ENCODE results near the gene UCN. TPM values are rescaled to one million over a fixed set of nuclear protein-coding genes. Genes with fewer than 3 reads are reported as not detected.

The UCN gene
- total and polyA plus RNA-seq, 4 donors, result 0.34 to 2.0 (median 1.4) TPM

DNA sequence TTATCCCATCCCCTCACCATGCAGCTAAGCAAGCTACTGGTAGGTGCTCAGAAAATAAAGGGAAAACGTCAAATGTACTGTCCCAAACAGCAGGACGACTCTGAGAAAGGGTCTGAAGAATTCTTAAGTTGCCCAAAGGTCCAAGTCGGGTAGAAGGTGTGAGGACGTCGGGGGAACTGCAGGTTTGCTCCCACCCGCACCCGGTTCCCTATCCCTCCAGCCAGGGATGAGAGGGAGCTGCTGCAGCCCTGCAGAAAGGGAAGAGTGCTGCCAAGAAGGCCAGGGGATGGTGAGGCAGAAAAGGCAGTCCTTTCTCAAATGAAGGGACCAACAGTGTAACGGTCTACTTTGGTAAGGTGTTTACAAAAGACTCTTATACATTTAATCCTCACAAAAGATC is 6.9 kb upstream of the UCN start:
- DNase-seq (no peak), ATAC-seq (ENCODE audit: insufficient read depth, low FRiP score) (no peak)
- Histone ChIP-seq H3K27ac (ENCODE audit: low read depth in 1 of 2, low read length in 1 of 2) (no peak overlapping the region), H3K27me3 (ENCODE audit: control insufficient read depth in 3 of 3, insufficient read depth in 3 of 3, low read length in 2 of 3) (no peaks in the 10 kb centered on the region), H3K4me3 (no peak overlapping the region), H3K9ac (ENCODE audit: insufficient read depth in 1 of 2, low read length in 2 of 2) (no peak overlapping the region), H3K36me3 (ENCODE audit: control insufficient read depth in 4 of 4, insufficient read depth in 4 of 4, low read length in 4 of 4) (peaks cover 0 to 20% (median 7%) of the 10 kb centered on the region in 4 donors), H3K9me3 (ENCODE audit: control insufficient read depth in 4 of 4, insufficient read depth in 3 of 4, low read length in 3 of 4) (no peaks in the 10 kb centered on the region), H3K4me1 (ENCODE audit: control insufficient read depth in 5 of 5, insufficient read depth in 5 of 5, low read length in 5 of 5) (peaks cover 0 to 3% (median 0%) of the 10 kb centered on the region in 5 donors)
- TF ChIP-seq, protein P1, sequence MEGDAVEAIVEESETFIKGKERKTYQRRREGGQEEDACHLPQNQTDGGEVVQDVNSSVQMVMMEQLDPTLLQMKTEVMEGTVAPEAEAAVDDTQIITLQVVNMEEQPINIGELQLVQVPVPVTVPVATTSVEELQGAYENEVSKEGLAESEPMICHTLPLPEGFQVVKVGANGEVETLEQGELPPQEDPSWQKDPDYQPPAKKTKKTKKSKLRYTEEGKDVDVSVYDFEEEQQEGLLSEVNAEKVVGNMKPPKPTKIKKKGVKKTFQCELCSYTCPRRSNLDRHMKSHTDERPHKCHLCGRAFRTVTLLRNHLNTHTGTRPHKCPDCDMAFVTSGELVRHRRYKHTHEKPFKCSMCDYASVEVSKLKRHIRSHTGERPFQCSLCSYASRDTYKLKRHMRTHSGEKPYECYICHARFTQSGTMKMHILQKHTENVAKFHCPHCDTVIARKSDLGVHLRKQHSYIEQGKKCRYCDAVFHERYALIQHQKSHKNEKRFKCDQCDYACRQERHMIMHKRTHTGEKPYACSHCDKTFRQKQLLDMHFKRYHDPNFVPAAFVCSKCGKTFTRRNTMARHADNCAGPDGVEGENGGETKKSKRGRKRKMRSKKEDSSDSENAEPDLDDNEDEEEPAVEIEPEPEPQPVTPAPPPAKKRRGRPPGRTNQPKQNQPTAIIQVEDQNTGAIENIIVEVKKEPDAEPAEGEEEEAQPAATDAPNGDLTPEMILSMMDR (IDR thresholded peaks at IDR 0.05; ENCODE audit: control extremely low read depth, extremely low read depth), result no peak
- 83 to 88% methylated on average over 8 of the region's 8 CpGs for WGBS, 2 donors

DNA sequence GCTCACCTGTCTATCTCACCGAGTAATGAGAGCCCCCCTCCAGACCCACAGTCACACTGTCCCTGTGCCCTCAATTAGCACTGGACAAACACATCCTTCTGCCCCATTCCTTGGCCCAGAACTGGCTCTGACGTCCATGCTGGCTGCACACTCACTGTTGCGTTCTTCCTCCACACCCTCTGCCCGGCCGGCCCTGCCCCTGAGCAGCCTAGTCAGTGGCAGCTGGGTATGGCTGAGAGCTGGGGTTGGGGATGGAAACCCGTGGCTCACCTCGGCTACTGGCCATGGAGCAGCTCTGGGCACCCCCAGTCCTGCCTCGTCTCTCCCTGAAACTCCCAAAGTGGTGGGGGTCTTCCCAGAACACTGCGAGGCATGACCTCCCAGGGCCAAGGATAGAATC is 6.5 kb upstream of the UCN start:
- Histone ChIP-seq H3K27ac (ENCODE audit: low read depth in 1 of 2, low read length in 1 of 2) (no peak overlapping the region), H3K9ac (ENCODE audit: insufficient read depth in 1 of 2, low read length in 2 of 2) (no peak overlapping the region), H3K4me1 (ENCODE audit: control insufficient read depth in 5 of 5, insufficient read depth in 5 of 5, low read length in 5 of 5) (peaks cover 0 to 3% (median 0%) of the 10 kb centered on the region in 5 donors), H3K36me3 (ENCODE audit: control insufficient read depth in 4 of 4, insufficient read depth in 4 of 4, low read length in 4 of 4) (peaks cover 0 to 22% (median 8%) of the 10 kb centered on the region in 4 donors), H3K27me3 (ENCODE audit: control insufficient read depth in 3 of 3, insufficient read depth in 3 of 3, low read length in 2 of 3) (no peaks in the 10 kb centered on the region), H3K4me3 (no peak overlapping the region), H3K9me3 (ENCODE audit: control insufficient read depth in 4 of 4, insufficient read depth in 3 of 4, low read length in 3 of 4) (no peaks in the 10 kb centered on the region)
- ATAC-seq (ENCODE audit: insufficient read depth, low FRiP score) (no peak), DNase-seq (no peak)
- 91 to 96% methylated on average over 9 of the region's 9 CpGs for WGBS, 2 donors
- TF ChIP-seq, protein P1 (IDR thresholded peaks at IDR 0.05; ENCODE audit: control extremely low read depth, extremely low read depth), result no peak

DNA sequence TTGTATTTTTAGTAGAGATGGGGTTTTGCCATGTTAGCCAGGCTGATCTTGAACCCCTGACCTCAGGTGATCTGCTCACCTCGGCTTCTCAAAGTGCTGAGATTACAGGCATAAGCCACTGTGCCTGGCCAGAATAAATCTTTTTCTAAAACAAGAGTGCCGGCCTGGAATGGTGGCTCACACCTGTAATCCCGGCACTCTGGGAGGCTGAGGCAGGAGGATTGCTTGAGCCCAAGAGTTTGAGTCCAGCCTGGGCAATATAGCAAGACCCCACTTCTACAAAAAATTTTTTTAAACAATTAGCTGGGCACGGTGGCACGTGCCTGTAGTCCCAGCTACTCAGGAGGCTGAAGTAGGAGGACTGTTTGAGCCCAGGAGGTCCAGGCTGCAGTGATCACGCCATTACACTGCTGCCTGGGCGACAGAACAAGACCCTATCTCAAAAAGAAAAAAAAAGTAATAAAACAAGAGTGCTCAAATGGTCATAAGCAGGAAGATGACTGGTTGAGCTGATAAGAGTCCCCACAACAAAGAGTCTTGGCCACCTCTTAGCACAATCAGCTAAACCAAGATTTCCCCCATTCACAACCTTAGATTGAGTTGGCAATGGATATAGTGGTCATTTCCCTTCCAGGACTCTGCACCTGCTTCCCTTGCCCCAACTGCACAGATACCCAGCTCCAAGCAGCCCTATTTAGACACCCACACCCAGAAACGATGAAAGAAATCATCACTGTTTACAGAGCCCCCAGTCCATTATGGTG is 5.8 kb upstream of the UCN start:
- ATAC-seq (ENCODE audit: insufficient read depth, low FRiP score), result no peak
- no peaks in the 10 kb centered on the region for H3K9me3 ChIP-seq (ENCODE audit: control insufficient read depth in 4 of 4, insufficient read depth in 3 of 4, low read length in 3 of 4)
- H3K27ac ChIP-seq (ENCODE audit: low read depth in 1 of 2, low read length in 1 of 2), result no peak overlapping the region
- peaks cover 0 to 3% (median 0%) of the 10 kb centered on the region in 5 donors for H3K4me1 ChIP-seq (ENCODE audit: control insufficient read depth in 5 of 5, insufficient read depth in 5 of 5, low read length in 5 of 5)
- peaks cover 0 to 4% (median 0%) of the 10 kb centered on the region in 3 donors for H3K27me3 ChIP-seq (ENCODE audit: control insufficient read depth in 3 of 3, insufficient read depth in 3 of 3, low read length in 2 of 3)
- no peak overlapping the region for H3K9ac ChIP-seq (ENCODE audit: insufficient read depth in 1 of 2, low read length in 2 of 2)
- no peak for DNase-seq
- WGBS, 2 donors, result 84 to 87% methylated on average over 8 of the region's 8 CpGs
- TF ChIP-seq, protein P1 (IDR thresholded peaks at IDR 0.05; ENCODE audit: control extremely low read depth, extremely low read depth), result no peak
- peaks cover 0 to 24% (median 9%) of the 10 kb centered on the region in 4 donors for H3K36me3 ChIP-seq (ENCODE audit: control insufficient read depth in 4 of 4, insufficient read depth in 4 of 4, low read length in 4 of 4)
- H3K4me3 ChIP-seq, result no peak overlapping the region

All from lung (tissue), 12 donors.